Measurements from ENCODE around the gene NOS3. TPM values are rescaled to one million over a fixed set of nuclear protein-coding genes. Genes with fewer than 3 reads are reported as not detected.

NOS3 gene
- total and polyA plus RNA-seq, 9 of the 15 experiments (the other 6 are each of a cell fraction or from before 2014, with no cell fraction given) = 1.1 to 121 (median 23.6) TPM

GRCh38 chr7:151039850-151040548, 49.2 kb downstream of the NOS3 start:
- peak; percentile 55 to 80 (median 66) for DNase-seq (ENCODE audit: extremely low read depth in 1 of 4, low spot score in 3 of 4)
- H3K9me1 ChIP-seq (ENCODE audit: control insufficient read depth, insufficient read depth, low read length) = peaks cover 13% of the 10 kb centered on the region
- no peak overlapping the region for H2AFZ ChIP-seq (ENCODE audit: low read depth, low read length)
- ChIA-PET POLR2A (interaction anchor here (1.1 to 3.8 kb wide), 5 partner anchors 9 to 41 kb away, joined by 3 to 23 read pairs (median 7); partner anchors contain the start of genes ABCB8, ASIC3, FASTK and SLC4A2), CTCF (ENCODE audit: low intra/inter-chr PET ratio) (no interaction called here)
- H3K9ac ChIP-seq (ENCODE audit: insufficient read depth in 1 of 2, low read depth in 2 of 2, low read length in 2 of 2) = peak overlapping the region; percentile 18 to 57; a peak in 3 of 4 replicates
- no peaks in the 10 kb centered on the region for H3K9me3 ChIP-seq (replicated peaks; ENCODE audit: control insufficient read depth, insufficient read depth, low read depth, low read length)
- BruUV-seq (replicated peaks) = no TSS peak
- intact Hi-C loops (cut with micrococcal nuclease) (loop anchor here (1.0 kb wide), 3 partner anchors 12 to 32 kb away; partner anchors contain the start of gene ABCB8), in situ Hi-C loops (cut with MboI) (no loop called here)
- peak overlapping the region; percentile 32; the same call in 2 of the 3 replicates for H3K27ac ChIP-seq (ENCODE audit: extremely low read depth, low read depth, low read length)
- H3K4me3 ChIP-seq = no peak overlapping the region; the same call in 1 of the 2 replicates
- peaks cover 41% of the 10 kb centered on the region; the same call in 2 of the 3 replicates for H3K36me3 ChIP-seq (ENCODE audit: control insufficient read depth, insufficient read depth, low read length)
- peak; percentile 45 for ATAC-seq
- H3K4me1 ChIP-seq (replicated peaks in 1 of 2; ENCODE audit: control insufficient read depth in 2 of 2, insufficient read depth in 2 of 2, low read length in 2 of 2) = peaks cover 24 to 69% of the 10 kb centered on the region in 2 experiments
- H3K4me2 ChIP-seq (ENCODE audit: insufficient read depth, low read length) = peak overlapping the region; percentile 74
- no peaks in the 10 kb centered on the region for H3K79me2 ChIP-seq (ENCODE audit: control insufficient read depth, insufficient read depth, low read length)
- H3K27me3 ChIP-seq (ENCODE audit: control insufficient read depth in 2 of 2, insufficient read depth in 2 of 2, low read length in 2 of 2) = no peaks in the 10 kb centered on the region
- FAIRE-seq = no peak
- 20% methylated on average over 18 of the region's 18 CpGs for WGBS (ENCODE audit: insufficient coverage, low coverage, missing lambda C conversion rate)
- H4K20me1 ChIP-seq (replicated peaks; ENCODE audit: control insufficient read depth, insufficient read depth, low read length) = peaks cover 10% of the 10 kb centered on the region
- TF ChIP-seq RUNX1 (IDR thresholded peaks at IDR 0.05; ENCODE audit: low read depth) (0 out of 2 replicates have a peak, but pooled peaks have one; percentile 64), PHF20 (IDR thresholded peaks at IDR 0.05; ENCODE audit: partially characterized antibody) (peak; percentile 29), CEBPB (tag; IDR thresholded peaks at IDR 0.05) (no peak), ETV5 (CRISPR knock-in tag; IDR thresholded peaks at IDR 0.05; ENCODE audit: low read depth) (0 out of 2 replicates have a peak, but pooled peaks have one; percentile 59), ZBTB1 (CRISPR knock-in tag; IDR thresholded peaks at IDR 0.05; ENCODE audit: borderline replicate concordance, low read depth) (peak; percentile 52; the same call in 1 of the 2 replicates), ATF6 (CRISPR knock-in tag; IDR thresholded peaks at IDR 0.05) (0 out of 2 replicates have a peak, but pooled peaks have one; percentile 41), ARID3B (CRISPR knock-in tag; IDR thresholded peaks at IDR 0.05; ENCODE audit: borderline replicate concordance) (0 out of 2 replicates have a peak, but pooled peaks have one; percentile 16), ZBTB43 (CRISPR knock-in tag; IDR thresholded peaks at IDR 0.05) (no peak), TAF15 (IDR thresholded peaks at IDR 0.05; ENCODE audit: low read depth, low read length) (peak; percentile 22; the same call in 1 of the 2 replicates), TARDBP (IDR thresholded peaks at IDR 0.05) (no peak), PRDM10 (IDR thresholded peaks at IDR 0.05; ENCODE audit: partially characterized antibody) (peak; percentile 2), PURB (CRISPR knock-in tag; IDR thresholded peaks at IDR 0.05; ENCODE audit: low read depth) (no peak)

Data from K562 (cell line).